Daoy (cell line): ENCODE data around the gene LRP8. TPM values are rescaled to one million over a fixed set of nuclear protein-coding genes. Genes with fewer than 3 reads are reported as not detected.

Experiments
- DNase-seq: peaks from one replicate; pipeline ENCODE4 v3.0.0-alpha.2; 2015; ENCODE audit warnings: low read depth
- total RNA-seq: library from RNA; depleted of rRNA; stranded (reverse); fragments of >200 nt; shearing (Covaris generic); gene quantifications from 2 replicates; pipeline ENCODE4 v1.2.3, GENCODE V29; 2014; rRNA removed

LRP8 gene
- 26.9 and 28.1 TPM in 2 replicates for total RNA-seq

DNA sequence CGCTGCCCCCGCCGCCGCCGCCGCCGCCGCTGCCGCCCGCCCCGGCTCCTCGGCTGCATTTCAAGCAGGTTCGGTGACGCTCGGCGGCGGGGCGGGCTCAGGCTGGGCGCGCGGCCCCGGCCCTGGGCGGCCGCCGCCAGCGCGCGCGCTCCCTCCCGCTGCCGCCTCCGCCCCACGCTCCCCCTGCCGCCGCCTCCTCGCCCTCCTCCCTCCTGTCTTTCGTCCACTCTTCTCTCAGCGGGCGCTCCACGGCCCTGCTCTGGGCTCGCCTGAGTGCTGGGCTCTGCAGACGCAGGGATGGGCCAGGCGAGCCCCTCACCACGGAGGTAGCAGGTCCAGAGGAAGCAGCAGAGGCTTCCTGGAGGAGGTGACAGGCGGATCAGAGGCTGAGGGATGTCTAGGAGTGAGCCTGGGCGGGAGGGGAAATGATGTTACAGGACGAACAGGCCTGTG, at the start of gene LRP8:
Gene LRP8, minus strand, starts transcription at position 62 of the 453 bp plus-strand sequence. CDS start 158 bp downstream, outside the sequence.
- DNase-seq, result peak; percentile 88

DNA sequence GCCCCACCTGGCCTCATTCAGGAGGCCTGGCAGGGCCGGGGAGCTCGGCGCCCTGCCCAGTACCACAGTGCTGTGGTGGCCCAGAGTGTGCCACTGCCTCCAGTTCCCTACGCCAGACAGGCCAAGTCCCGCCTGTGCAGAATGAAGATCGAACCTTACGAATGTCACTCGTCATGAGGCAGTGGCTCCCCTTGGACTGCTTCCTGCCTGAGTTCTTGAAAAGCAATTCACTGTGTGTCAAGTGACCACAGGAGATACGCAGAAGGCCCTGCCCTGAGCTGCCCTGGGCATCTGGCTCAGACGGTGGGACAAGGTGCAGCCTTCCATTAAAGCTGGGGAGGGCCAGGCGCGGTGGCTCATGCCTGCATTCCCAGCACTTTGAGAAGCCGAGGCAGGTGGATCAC, 49.6 kb upstream of the LRP8 start:
- DNase-seq, result no peak

DNA sequence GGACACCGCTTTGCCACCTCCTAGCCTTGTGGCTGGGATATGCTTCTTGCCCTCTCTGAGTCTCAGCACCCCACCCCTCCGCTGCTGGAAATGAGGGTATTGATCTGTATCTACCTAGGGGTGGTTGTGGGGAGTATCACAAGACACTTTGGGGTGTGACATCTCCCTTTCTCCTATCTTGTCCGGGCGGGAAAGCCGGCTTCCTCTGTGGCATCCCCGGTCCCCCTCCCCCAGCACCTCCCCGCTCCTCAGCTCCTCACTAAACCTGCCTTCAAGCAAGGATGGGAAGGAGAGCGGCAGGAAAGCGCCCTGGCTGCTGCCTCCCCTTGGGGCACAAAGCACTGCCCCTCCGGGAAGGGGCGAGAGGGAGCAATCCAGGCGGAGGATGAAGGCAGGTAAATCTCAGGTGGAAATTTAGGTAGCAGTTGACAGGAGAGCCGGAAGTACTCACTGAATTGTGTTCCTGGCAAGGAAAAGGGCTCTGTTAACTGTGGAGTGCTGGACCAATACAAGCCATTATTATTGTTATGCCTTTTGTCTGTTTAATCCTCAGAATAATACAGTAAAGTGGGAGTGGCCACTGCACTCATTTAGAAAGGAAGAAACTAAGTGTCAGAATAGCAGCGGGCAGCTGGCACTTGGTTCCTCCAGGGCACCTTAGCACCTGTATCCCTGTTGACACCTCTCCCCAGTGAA, 49.0 kb upstream of the LRP8 start:
- no peak for DNase-seq

DNA sequence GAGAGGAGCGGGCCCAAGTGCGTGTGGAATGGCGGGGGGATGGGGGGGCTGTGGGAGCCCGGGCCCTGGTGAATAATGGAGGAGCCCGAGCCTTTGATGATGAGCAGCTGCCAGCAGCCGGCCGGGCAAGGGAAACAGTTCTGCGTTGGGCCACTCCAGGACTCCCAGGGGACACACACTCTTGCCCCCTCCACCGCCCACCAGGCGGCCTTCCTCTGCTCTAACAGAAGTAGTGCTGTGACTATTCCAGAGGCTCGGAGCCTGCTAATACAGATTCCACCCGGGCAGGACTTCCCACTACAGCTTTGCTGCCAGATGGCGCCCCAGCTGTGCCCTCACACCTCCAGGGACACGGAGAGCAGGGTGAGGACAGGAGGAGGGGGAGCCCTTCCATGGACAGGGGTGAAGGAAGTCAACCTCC, 48.2 kb upstream of the LRP8 start:
- no peak for DNase-seq

DNA sequence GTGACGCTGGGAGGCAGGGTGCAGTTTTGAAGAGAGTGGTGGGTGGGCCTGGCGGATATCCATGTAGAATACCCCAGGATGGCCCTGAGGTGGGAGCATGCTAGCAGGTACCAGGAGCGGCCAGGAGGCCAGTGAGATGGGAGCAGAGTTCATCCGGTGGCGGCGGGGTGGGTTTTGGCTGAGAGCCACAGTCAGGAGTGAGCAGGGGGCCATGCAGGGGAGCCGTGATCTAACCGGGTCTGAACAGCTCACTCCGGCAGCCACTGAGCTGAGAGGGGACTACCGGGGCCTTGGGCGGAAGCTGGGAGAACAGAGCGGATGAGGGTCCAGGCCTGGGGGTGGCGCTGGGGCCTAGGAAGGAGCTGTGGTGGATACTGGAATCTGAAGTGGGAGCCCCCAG, 47.6 kb upstream of the LRP8 start:
- DNase-seq, result no peak

DNA sequence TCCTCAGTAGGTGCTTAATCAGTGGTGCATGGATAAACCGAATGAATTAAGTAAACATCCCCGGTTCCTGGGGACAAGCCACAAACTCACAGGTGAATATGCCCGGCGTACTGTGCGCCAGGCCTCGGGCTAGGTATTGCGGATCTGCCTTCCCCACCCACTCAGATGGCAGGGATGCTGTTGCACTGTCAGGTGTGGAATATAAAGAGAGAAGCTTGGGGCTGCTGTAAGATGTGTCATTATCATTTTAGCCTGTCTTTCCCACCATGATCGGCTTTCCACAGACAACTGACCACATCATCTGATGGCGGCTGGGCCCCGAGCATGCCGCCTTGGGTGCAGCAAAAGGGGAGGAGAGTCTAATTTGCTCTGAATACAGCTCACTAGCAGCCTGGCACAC, 45.4 kb upstream of the LRP8 start:
- no peak for DNase-seq

DNA sequence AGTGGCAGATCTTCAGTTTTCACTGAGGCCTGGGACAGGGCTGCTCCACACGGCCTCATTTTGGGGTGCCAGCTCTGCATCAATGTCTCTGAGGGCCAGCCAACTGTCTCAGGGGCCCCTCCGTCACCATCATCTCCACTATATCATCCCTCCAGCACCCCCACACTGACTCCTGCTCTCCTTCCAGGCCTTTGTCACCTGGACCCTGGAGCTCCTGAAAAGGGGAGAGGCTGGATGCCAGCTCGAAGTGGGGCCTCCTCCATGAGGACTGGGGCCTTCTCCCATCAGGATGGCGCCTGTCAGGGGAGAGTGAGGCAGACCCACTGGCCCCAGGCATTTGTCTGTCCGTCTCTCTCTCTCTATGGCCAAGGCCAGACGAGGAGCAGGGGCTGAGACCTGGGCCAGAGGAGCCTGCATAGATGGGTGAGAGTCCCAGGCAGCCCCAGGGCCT, 44.7 kb upstream of the LRP8 start:
- DNase-seq, result no peak

DNA sequence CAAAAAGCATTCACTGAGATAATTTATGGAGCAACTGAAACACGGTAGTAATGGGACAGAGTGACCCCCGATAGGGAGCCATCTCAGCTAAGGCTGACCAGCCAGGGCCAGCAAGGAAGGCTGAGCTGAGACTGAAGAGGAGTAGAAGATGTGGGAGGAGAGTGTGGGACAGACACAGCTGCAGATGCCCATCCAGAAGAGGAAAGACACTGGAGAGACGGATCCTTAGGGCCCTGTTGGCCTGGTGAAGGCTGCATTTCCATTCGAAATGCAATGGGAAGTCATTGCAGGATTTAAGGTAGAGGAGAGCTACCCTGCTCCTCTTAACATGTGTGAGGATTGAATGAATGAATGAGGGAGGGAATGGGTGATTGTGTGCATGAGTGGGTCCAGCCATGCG, 44.0 kb upstream of the LRP8 start:
- DNase-seq, result no peak

DNA sequence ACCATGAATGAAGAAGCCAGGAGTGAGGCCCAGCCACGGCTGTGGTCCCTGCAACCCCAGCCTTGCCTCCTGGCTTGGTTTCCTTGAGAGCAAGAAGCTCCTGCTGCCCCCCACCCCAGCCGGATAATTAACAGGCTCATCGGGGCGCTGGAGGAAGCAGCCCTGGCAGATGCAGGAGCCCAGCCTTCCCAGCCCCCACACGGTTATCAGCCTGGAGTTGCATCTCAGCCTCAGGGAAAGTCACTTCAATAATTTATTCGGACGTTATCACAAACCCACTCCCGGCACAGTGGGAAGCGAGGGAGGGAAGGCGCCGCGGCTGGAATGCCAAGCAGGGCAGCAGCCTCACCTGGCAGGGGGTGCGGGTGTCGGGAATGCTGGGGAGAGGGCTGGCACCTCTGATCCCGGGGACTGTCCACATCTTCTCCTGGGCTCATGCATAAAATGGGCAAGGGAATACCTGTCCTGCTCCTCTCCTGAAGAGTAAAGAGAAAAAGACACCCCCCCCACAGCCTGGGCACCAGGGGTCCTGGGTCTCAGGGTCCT, 43.3 kb upstream of the LRP8 start:
- no peak for DNase-seq

DNA sequence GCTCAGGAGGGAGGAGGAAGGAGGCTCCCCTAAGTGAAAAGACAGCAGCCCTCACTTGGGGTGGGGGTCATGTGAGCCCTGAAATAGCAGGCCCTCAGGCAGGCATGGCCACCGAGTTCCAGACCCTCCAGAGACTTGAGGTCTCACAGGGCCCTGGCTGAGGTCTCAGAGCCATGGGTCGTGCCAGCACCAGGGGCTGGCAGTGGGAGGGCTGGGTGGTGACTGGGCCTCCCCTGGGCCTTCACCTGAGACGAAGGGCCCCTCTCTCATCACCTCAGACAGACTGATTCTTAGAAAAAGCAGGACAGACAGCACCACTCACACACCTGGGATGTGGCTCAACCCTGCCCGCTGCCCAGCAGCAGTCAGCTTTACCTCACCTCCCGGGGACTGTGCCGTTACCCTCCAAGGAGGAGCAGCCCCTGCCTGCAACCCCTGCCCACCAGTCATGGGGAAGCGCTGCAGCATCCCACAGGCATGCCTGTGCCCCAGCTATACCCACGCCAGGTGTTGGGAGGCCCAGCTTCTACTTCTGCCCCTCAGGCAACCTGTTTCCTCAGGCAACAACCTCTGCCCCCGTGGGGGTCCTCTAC, 42.6 kb upstream of the LRP8 start:
- DNase-seq, result no peak

DNA sequence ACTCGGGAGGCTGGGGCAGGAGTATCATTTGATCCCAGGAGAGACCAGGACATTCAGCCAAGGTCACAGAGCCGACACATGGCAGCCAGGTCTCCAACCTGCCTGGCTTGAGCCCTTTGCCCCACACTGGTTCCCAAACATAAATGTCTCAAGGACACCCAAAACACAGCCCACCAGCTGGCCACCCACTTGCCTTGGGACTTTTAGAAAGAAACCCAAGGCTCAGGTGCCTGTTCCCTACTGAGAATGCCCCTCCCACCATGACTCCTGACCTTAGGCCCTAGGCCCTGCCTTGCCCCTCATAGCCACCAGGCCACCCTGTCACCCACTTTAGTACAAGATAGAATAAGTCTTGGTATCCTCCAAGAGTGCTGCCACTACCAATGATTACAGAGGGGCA, 41.9 kb upstream of the LRP8 start:
- no peak for DNase-seq

DNA sequence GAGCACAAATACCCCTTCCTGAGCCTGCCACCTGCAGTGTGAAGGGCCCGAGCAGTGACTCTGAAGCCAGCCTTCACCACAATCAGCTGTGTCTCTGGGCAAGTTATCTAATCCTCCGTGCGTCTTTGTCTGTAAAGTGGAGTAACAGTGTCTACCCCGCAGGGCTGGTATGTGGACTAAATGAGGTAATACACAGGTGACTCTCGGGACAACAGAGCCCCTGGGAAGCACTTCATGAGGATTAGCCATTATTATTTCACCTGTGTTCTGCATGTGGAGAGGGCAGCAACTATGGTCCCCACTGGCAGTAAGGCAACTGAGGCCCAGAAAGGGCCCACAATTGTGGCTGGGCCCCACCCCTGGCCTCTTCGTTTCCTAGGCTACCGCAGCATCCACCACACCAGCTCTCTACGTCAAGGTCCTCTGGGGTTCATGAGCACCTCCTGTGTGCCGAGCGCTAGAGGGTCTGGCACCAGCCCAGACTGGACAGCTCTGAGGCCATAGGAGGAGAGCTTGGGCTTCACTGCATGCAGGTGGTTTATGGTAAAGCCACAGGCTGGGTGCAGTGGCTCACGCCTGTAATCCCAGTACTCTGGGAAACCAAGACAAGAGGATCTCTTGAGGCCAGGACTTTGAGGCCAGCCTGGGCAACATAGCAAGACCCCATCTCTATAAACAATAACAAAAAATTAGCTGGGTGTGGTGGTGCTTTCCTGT, 41.3 kb upstream of the LRP8 start:
- no peak for DNase-seq

DNA sequence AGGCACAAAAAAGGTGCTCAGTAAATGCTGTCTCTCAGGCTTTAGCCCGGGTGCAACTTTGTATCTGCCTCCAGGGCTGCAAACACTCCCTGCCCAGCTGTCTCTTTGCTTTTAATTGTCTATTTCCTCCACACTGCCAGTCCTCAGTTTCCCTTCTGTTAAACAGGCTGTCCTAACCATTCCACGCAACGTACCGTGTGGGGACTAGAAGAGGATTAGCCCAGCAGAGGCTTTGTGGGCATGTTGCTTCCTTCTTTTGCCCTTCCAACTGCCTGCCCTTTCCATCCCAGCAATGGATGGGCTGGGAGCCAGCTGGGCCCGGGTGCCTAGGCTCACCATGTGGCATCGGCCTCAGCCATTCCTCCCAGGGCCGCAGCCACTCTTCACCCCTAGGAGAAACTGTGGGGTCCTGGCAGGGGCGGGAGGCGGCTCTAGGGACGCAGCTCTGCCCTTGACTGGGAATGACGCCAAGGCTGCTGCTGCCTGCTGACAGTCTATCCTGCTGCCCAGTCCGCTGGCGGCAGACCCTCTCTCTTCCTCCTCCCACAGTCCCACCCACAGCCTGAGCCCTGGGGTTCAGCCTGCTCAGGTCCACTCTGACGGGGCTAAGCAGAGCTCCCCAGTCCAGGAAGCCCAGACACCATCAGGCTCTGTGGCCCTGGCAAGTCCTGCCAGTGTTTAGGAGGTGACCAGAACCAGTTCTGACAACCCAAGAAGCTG, 40.6 kb upstream of the LRP8 start:
- DNase-seq, result no peak

DNA sequence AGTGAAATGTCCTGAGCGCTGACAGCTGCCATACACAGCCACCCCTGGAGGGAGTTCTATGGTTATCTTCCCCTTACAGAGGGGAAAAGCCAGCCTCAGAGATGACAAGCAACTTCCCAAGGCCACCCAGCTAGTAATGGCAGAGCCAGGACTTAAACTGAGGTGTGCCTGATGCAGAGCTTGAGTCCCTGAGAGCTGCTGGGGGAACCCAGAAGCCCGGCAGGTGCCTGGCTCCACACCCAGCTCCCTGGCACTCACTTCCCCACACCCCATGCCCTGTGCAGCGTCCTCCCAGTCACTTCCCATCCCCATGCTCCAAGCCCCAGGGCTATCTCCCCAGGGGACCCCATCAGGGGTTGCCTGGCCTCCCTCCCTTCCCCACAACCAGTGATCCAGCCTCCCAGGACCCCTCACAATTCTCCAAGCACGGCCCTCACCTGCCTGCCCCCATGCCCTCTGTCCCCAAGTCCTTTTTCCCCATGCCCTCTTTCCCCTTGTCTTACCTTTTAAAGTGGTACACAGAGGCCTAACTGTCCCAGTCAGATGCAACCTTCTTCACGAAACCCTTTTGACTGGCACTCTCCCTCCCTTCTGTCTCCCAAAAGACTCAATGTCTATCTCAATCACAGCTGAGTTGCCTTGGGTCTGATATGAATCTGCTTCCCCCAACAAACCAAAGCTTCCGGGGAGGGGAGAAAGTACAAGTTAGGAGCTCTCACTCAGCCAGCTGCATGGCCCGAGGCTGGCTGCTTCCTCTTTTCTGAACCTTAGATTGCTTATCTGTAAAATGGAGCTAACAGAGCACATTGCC, 39.8 kb upstream of the LRP8 start:
- DNase-seq, result no peak

DNA sequence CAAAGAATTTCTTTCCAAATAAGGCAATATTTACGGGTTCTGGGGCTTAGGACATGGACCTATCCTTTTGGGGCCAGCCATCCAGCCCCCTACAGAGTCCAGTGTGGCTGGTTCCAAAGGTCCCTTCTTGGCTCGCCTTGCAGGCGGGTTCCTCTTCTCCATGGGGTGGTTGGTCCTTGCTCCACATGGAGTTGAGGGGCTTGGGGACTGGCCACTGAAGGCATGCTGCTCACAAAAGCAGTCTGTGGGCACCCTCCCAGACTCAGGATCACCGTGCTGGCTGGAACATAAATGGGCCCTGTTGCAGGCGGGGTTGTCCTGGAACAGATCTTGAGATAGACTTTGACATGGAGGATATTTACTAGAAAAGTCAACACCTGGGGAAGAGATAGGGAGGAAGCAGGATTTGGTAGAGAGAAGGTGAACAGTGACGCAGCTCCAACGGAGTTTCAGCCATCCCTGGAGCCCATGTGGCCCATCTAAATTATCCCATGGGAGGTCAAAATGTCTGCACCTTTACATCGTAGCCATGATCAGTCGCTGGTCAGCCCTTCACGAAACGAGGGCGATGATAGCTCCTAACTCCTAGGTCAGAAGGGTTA, 39.1 kb upstream of the LRP8 start:
- no peak for DNase-seq

DNA sequence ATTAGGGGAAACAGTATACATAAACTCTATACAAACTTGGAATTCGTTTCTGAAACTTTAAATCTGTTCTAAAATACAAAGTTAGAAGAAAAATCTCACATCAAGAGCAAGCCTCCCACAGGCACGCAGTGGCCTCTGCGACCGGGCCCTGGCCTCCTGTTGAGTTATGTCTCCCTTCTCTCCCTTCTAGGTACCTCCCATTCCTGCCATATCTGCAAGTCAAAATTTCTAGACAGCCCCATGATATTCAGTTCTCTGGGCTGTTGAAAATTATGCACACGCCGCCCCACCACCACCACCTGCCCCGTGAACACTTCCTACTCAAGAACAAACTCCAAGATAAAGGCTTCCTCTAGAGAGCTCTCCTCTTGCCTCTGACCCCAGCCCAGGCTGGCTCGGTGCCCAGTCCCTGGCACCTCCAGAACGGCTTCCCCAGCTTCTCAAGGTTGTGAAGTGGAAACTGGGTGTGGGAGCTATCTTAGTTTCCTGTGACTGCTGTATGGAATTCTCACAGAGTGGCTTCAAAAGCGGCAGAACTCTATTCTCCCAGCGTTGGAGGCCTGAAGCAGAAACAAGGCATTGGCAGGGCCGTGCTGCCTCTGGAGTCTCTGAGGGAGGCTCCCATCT, 37.7 kb upstream of the LRP8 start:
- no peak for DNase-seq

DNA sequence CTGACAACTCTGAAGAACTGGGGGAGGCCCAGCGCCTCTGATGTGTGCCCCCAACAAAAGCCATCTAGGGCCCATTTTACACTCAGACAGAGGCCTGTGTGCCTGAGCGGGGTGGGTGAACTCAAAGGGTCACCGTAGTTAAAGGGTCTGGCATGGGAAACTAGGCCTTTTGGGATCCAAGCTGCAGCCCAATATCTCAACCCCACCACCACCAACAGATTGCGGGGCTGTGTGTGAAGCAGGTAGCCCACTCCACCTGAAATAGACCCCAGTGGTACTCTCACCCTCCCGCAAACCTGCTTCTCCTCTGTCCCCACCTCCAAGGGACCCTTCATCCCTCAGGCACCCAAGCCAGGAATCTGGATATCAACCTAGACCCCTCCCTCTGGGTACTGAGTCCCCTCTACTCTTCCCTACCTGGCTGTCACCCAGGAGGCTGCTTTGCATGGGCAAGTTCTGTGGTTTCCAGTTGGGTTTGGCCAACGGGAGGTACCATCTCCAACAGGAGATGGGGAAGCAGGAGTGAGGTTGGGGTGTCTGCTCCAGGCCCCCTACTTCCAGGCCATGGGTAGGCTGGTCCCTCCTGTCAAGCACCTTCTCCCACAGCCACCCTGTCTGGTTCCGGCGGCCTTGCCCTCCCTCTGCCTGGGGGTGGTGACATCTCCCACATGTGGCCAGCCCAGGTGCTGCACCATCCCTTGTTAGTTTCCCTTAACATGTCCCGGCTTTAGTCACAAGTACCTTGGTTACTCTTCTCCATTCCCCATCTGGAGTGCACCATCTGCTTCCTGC, 35.2 kb upstream of the LRP8 start:
- DNase-seq, result no peak

DNA sequence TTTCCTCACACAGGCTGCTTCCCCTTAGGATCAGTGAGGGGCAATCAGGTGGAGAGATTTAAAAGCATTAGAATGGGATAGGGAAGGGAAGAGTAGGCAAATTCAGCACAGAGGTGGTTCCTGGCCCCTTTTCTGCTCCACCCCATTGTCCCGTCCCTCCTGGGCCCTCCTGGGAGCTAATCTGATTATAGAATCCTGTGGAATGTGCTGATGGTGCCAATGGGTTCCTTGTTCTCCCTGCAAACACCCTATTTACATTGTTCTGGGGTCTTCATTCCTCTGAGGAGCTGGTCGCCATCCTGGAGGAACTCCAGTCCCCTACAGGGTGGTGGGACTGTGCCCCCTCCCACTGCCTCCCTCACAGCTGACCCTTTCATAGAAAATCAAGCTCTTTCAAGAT, 34.4 kb upstream of the LRP8 start:
- DNase-seq, result no peak

DNA sequence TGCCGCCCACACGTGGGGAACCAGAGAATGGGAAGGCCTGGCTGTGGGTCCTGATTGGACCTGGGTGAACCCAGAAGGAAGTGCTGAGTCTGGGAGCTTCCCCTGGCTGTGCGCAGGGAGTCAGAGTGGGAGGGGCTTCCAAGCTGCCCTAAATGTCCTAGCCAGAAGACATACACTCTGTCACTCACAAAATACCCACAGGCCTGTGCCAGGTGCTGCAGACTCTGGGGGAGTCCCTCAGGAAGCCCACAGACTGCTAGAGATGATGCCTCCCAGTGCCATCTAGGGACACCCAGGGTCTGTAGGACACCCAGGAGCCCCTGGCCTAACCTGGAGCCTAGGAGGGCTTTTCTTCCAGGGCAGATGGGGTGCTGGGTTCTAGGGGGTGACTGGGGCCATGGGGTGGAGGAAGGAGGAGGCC, 33.7 kb upstream of the LRP8 start:
- no peak for DNase-seq
